ENCODE measurements around the gene TTC17. TPM values are rescaled to one million over a fixed set of nuclear protein-coding genes. Genes with fewer than 3 reads are reported as not detected.

TTC17 gene
- total and polyA plus RNA-seq, 9 of the 15 experiments (the other 6 are each of a cell fraction or from before 2014, with no cell fraction given) = 19.7 to 99.1 (median 53.3) TPM

DNA sequence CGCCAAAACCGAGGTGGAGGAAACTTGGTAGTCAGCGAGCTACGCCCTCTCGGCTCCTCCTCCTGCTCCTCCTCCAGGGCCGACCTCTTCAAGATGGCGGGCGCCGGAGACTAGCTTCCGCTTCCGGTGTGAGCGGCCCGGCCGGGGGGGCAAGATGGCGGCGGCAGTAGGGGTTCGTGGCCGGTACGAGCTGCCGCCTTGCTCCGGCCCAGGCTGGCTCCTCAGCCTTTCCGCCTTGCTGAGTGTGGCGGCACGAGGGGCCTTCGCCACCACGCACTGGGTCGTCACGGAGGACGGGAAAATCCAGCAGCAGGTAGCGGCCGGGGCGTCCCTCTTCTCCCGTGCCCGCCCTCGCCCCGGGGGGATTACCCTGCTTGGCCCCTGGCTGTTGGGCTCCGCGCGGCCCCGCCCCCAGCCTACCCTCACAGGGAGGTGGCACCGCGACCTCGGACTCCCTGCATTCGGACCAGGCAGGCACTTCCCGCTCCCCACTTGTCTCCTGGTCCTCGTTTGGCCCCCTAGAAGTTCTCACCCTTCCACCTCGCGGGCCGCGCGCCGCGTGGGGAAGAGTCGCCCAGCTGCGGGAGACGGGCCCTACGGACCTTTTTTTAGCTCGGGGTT, at the start of gene TTC17 (continued):
- TF ChIP-seq, protein P1, sequence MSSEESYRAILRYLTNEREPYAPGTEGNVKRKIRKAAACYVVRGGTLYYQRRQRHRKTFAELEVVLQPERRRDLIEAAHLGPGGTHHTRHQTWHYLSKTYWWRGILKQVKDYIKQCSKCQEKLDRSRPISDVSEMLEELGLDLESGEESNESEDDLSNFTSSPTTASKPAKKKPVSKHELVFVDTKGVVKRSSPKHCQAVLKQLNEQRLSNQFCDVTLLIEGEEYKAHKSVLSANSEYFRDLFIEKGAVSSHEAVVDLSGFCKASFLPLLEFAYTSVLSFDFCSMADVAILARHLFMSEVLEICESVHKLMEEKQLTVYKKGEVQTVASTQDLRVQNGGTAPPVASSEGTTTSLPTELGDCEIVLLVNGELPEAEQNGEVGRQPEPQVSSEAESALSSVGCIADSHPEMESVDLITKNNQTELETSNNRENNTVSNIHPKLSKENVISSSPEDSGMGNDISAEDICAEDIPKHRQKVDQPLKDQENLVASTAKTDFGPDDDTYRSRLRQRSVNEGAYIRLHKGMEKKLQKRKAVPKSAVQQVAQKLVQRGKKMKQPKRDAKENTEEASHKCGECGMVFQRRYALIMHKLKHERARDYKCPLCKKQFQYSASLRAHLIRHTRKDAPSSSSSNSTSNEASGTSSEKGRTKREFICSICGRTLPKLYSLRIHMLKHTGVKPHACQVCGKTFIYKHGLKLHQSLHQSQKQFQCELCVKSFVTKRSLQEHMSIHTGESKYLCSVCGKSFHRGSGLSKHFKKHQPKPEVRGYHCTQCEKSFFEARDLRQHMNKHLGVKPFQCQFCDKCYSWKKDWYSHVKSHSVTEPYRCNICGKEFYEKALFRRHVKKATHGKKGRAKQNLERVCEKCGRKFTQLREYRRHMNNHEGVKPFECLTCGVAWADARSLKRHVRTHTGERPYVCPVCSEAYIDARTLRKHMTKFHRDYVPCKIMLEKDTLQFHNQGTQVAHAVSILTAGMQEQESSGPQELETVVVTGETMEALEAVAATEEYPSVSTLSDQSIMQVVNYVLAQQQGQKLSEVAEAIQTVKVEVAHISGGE (CRISPR knock-in tag; IDR thresholded peaks at IDR 0.05) = peak in 1 of 3 experiments; percentile 65; a peak in 2 of 6 replicates
- TF ChIP-seq SIN3A (IDR thresholded peaks at IDR 0.05; ENCODE audit: borderline replicate concordance in 2 of 2, control insufficient read depth in 1 of 2, low read depth in 2 of 2, low read length in 2 of 2) (peak; percentile 63 to 71; a peak in 1 of 4 replicates), ZNF717 (CRISPR knock-in tag; IDR thresholded peaks at IDR 0.05) (0 out of 2 replicates have a peak, but pooled peaks have one; percentile 40), ZNF232 (CRISPR knock-in tag; IDR thresholded peaks at IDR 0.05) (0 out of 2 replicates have a peak, but pooled peaks have one; percentile 38), YY1 (IDR thresholded peaks at IDR 0.05; ENCODE audit: borderline replicate concordance in 1 of 3, control insufficient read depth in 1 of 3, extremely low read depth in 1 of 3, insufficient read depth in 3 of 3, insufficient read length in 1 of 3, insufficient replicate concordance in 2 of 3, low read depth in 1 of 3, low read length in 2 of 3) (peak; percentile 94 to 99 (median 99)), OTX1 (CRISPR knock-in tag; IDR thresholded peaks at IDR 0.05) (peak; percentile 42; the same call in 1 of the 2 replicates), SMARCC2 (IDR thresholded peaks at IDR 0.05; ENCODE audit: low read depth) (no peak), TAF1 (IDR thresholded peaks at IDR 0.05; ENCODE audit: control insufficient read depth, extremely low read depth, insufficient read depth, low read length, severe bottlenecking) (peak; percentile 97), ELF1 (tag; IDR thresholded peaks at IDR 0.05) (peak; percentile 87), CBX5 (IDR thresholded peaks at IDR 0.05; ENCODE audit: borderline replicate concordance, low read depth) (no peak), MAZ (CRISPR knock-in tag; conservative IDR thresholded peaks at IDR 0.05 in 1 of 2, IDR thresholded peaks at IDR 0.05 in 1 of 2) (peak; percentile 92 to 96), SIX5 (IDR thresholded peaks at IDR 0.05; ENCODE audit: borderline replicate concordance in 1 of 2, insufficient read depth in 1 of 2, low read depth in 1 of 2, low read length in 2 of 2) (peak in 1 of 2 experiments; percentile 39; a peak in 1 of 4 replicates), E2F3 (CRISPR knock-in tag; IDR thresholded peaks at IDR 0.05) (no peak), NONO (IDR thresholded peaks at IDR 0.05; ENCODE audit: low read depth in 2 of 2, low read length in 1 of 2) (peak; percentile 46 to 81; a peak in 2 of 4 replicates), ESRRB (CRISPR knock-in tag; IDR thresholded peaks at IDR 0.05; ENCODE audit: borderline replicate concordance) (no peak), ZC3H4 (CRISPR knock-in tag; IDR thresholded peaks at IDR 0.05; ENCODE audit: borderline replicate concordance) (no peak), POLR2H (tag; IDR thresholded peaks at IDR 0.05; ENCODE audit: low read depth) (peak; percentile 78), ZNF766 (CRISPR knock-in tag; conservative IDR thresholded peaks at IDR 0.05) (peak; percentile 37; the same call in 1 of the 2 replicates), SREBF1 (IDR thresholded peaks at IDR 0.05; ENCODE audit: borderline replicate concordance, low read depth, low read length) (0 out of 2 replicates have a peak, but pooled peaks have one; percentile 15), EGR1 (conservative IDR thresholded peaks at IDR 0.05) (0 out of 2 replicates have a peak, but pooled peaks have one; percentile 37)
- TF ChIP-seq, protein P2, sequence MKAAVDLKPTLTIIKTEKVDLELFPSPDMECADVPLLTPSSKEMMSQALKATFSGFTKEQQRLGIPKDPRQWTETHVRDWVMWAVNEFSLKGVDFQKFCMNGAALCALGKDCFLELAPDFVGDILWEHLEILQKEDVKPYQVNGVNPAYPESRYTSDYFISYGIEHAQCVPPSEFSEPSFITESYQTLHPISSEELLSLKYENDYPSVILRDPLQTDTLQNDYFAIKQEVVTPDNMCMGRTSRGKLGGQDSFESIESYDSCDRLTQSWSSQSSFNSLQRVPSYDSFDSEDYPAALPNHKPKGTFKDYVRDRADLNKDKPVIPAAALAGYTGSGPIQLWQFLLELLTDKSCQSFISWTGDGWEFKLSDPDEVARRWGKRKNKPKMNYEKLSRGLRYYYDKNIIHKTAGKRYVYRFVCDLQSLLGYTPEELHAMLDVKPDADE (conservative IDR thresholded peaks at IDR 0.05; ENCODE audit: control insufficient read depth, low read depth, low read length) = peak; percentile 81

Data from K562 (cell line).